GM12874 (cell line): ENCODE results near the gene LHFPL3.

Source experiments
- CTCF ChIP-seq: IDR thresholded peaks from 2 replicates; pipeline ENCODE4 v1.5.1; 2011; ENCODE audit warnings: low read depth, mild to moderate bottlenecking, control low read depth, low read length, moderate library complexity; ENCODE audit not compliant: insufficient read depth

The LHFPL3 gene

GRCh38 chr7:104640506-104640905 lies 312.1 kb downstream of the LHFPL3 start:
- TF ChIP-seq CTCF = no peak

- no peak for TF ChIP-seq CTCF
These were observed 314.2 kb downstream of the LHFPL3 start for GRCh38 chr7:104642560-104642959.

- peak; percentile 54 for TF ChIP-seq CTCF
These were observed 315.3 kb downstream of the LHFPL3 start for GRCh38 chr7:104643587-104644217.

GRCh38 chr7:104650991-104651640 lies 322.7 kb downstream of the LHFPL3 start:
- TF ChIP-seq CTCF = no peak

GRCh38 chr7:104652434-104652833 lies 324.0 kb downstream of the LHFPL3 start:
- no peak for TF ChIP-seq CTCF

GRCh38 chr7:104652865-104653264 lies 324.5 kb downstream of the LHFPL3 start:
- no peak for TF ChIP-seq CTCF

- no peak for TF ChIP-seq CTCF
These were observed 325.5 kb downstream of the LHFPL3 start for GRCh38 chr7:104653825-104654401.
